Measurements from ENCODE around the gene INMT.

DNA sequence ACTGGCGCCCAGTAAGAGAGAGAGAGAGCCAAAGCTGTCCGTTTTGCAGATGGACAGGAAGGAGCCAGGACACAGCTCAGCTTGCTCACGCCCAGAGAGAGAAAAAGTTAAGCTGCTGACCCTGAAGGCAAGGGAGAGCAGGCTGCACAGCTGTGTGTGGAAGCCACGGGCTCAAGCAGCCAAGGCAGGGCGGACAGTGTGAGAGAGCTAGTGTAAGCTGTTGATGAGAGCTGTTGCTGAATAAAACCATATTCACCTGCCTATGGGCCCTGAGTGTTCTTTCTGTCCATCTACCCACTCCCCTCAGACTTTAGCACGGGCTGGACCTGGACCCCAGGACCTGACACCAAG, 5.4 kb downstream of the INMT start:
- TF ChIP-seq CTCF (IDR thresholded peaks at IDR 0.05) = no peak
- no peak for TF ChIP-seq POLR2AphosphoS5 (IDR thresholded peaks at IDR 0.05)
- no peak for TF ChIP-seq POLR2A (IDR thresholded peaks at IDR 0.05)
